Measurements from ENCODE around the gene UBAC2. TPM values are rescaled to one million over a fixed set of nuclear protein-coding genes. Genes with fewer than 3 reads are reported as not detected.

The UBAC2 gene
- total and polyA plus RNA-seq, 4 donors: 32.9 to 42.3 (median 35.3) TPM

GRCh38 chr13:99366075-99366987, 165.7 kb downstream of the UBAC2 start:
- H3K4me3 ChIP-seq (ENCODE audit: low read depth in 1 of 3, low read length in 3 of 3): no peak overlapping the region
- H3K27ac ChIP-seq (ENCODE audit: low read depth in 1 of 2, low read length in 2 of 2): no peak overlapping the region
- H3K9ac ChIP-seq (ENCODE audit: low read depth in 1 of 2, low read length in 2 of 2): no peak overlapping the region
- 96% methylated on average over 11 of the region's 11 CpGs for WGBS
- no peak for DNase-seq (ENCODE audit: low spot score)
- H3K36me3 ChIP-seq (ENCODE audit: control insufficient read depth in 4 of 4, insufficient read depth in 3 of 4, low read depth in 1 of 4, low read length in 3 of 4): peaks cover 2 to 22% (median 3%) of the 10 kb centered on the region in 4 donors
- no peaks in the 10 kb centered on the region for H3K9me3 ChIP-seq (ENCODE audit: control insufficient read depth in 4 of 4, low read length in 3 of 4)
- no peaks in the 10 kb centered on the region for H3K4me1 ChIP-seq (ENCODE audit: control insufficient read depth in 4 of 4, insufficient read depth in 4 of 4, low read length in 3 of 4)
- no peak for TF ChIP-seq TAF1 (conservative IDR thresholded peaks at IDR 0.05)
- TF ChIP-seq RAD21 (IDR thresholded peaks at IDR 0.05): no peak
- TF ChIP-seq GABPA (IDR thresholded peaks at IDR 0.05 in 1 of 2, conservative IDR thresholded peaks at IDR 0.05 in 1 of 2): no peak
- TF ChIP-seq NR2F2 (IDR thresholded peaks at IDR 0.05): no peak
- no peak for TF ChIP-seq RXRA (IDR thresholded peaks at IDR 0.05)
- TF ChIP-seq EGR1 (IDR thresholded peaks at IDR 0.05; ENCODE audit: low read depth in 2 of 2): no peak
- no peaks in the 10 kb centered on the region for H3K27me3 ChIP-seq (ENCODE audit: control insufficient read depth in 4 of 4, insufficient read depth in 4 of 4, low read length in 3 of 4)

- Histone ChIP-seq H3K9me3 (ENCODE audit: control insufficient read depth in 4 of 4, low read length in 3 of 4) (no peaks in the 10 kb centered on the region), H3K4me1 (ENCODE audit: control insufficient read depth in 4 of 4, insufficient read depth in 4 of 4, low read length in 3 of 4) (no peaks in the 10 kb centered on the region), H3K27ac (ENCODE audit: low read depth in 1 of 2, low read length in 2 of 2) (no peak overlapping the region), H3K36me3 (ENCODE audit: control insufficient read depth in 4 of 4, insufficient read depth in 3 of 4, low read depth in 1 of 4, low read length in 3 of 4) (peaks cover 2 to 19% (median 3%) of the 10 kb centered on the region in 4 donors), H3K9ac (ENCODE audit: low read depth in 1 of 2, low read length in 2 of 2) (no peak overlapping the region), H3K4me3 (ENCODE audit: low read depth in 1 of 3, low read length in 3 of 3) (no peak overlapping the region), H3K27me3 (ENCODE audit: control insufficient read depth in 4 of 4, insufficient read depth in 4 of 4, low read length in 3 of 4) (no peaks in the 10 kb centered on the region)
- 87% methylated on average over 7 of the region's 7 CpGs for WGBS
- DNase-seq (ENCODE audit: low spot score): no peak
- TF ChIP-seq, protein P1, sequence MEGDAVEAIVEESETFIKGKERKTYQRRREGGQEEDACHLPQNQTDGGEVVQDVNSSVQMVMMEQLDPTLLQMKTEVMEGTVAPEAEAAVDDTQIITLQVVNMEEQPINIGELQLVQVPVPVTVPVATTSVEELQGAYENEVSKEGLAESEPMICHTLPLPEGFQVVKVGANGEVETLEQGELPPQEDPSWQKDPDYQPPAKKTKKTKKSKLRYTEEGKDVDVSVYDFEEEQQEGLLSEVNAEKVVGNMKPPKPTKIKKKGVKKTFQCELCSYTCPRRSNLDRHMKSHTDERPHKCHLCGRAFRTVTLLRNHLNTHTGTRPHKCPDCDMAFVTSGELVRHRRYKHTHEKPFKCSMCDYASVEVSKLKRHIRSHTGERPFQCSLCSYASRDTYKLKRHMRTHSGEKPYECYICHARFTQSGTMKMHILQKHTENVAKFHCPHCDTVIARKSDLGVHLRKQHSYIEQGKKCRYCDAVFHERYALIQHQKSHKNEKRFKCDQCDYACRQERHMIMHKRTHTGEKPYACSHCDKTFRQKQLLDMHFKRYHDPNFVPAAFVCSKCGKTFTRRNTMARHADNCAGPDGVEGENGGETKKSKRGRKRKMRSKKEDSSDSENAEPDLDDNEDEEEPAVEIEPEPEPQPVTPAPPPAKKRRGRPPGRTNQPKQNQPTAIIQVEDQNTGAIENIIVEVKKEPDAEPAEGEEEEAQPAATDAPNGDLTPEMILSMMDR (IDR thresholded peaks at IDR 0.05; ENCODE audit: low read depth, low read length, missing input control): no peak
- TF ChIP-seq NR2F2 (IDR thresholded peaks at IDR 0.05) (no peak), SP1 (IDR thresholded peaks at IDR 0.05) (no peak), RAD21 (IDR thresholded peaks at IDR 0.05) (no peak), MAX (IDR thresholded peaks at IDR 0.05) (no peak), FOXA1 (IDR thresholded peaks at IDR 0.05) (no peak), HNF4A (conservative IDR thresholded peaks at IDR 0.05) (no peak), ATF3 (IDR thresholded peaks at IDR 0.05) (no peak), JUND (IDR thresholded peaks at IDR 0.05) (no peak), YY1 (IDR thresholded peaks at IDR 0.05) (no peak)
Observed at GRCh38 chr13:99367106-99367616, 166.5 kb downstream of the UBAC2 start.
